GM12801 (cell line): ENCODE results near the gene APOO.

Experiments
- CTCF ChIP-seq: IDR thresholded peaks from one replicate; pipeline ENCODE4 v1.5.1; 2011; ENCODE audit warnings: control low read depth; ENCODE audit not compliant: insufficient read length; ENCODE audit errors: extremely low read depth

The APOO gene

GRCh38 chrX:23787745-23788118 lies 120.0 kb downstream of the APOO start:
- no peak for TF ChIP-seq CTCF

- no peak for TF ChIP-seq CTCF
These were observed 121.4 kb downstream of the APOO start for GRCh38 chrX:23786268-23786815.

DNA sequence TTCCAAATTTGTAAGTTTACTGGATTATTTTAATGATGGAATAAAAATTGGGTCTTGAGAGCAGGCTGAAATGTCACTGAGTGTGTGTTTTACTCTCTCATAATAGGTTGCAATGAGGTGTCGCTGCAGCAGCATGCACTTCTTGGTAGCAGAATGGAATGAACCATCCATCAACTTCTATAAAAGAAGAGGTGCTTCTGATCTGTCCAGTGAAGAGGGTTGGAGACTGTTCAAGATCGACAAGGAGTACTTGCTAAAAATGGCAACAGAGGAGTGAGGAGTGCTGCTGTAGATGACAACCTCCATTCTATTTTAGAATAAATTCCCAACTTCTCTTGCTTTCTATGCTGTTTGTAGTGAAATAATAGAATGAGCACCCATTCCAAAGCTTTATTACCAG lies 122.2 kb downstream of the APOO start:
- no peak for TF ChIP-seq CTCF

DNA sequence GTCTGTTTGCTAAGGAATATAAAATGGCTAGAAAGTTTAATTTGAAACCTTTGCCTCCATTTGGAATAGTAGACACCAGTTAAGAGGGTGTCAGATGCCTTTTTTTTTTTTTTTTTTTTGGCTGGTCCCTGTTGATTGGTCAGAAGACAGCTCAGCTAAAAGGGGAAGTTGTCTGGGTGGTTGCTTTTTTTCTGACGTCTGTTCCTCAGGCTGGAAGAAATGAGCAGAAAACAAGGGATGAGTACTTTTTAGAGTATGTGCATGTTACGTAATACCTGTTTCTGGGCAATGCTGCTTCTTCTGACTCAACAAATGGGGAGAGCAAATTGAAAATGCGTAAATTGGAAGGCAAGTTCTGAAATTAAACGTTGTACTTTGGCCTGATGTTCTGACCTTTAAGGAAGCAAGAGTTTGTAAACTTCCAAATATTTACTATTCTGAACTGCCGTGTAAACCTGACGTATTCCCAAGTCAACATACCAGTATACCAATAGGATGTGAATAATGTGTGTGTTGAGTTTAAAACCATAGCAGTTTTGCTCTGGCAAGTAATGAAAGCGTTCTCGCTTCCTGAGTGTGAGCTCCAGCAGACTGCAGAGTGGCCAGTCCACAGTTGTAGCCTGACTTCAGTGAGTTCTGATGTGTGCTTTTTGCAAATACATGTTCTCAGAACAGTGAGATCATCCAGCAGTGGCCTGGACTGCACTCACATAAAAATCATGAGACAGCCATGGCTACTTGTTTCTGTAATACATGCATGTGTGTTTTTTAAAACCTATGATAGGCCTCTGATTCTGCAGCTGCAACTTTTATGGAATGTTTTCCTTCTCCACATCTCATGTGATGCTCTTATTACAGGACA lies 123.0 kb downstream of the APOO start:
- no peak for TF ChIP-seq CTCF

- TF ChIP-seq CTCF: no peak
These were observed 123.9 kb downstream of the APOO start for GRCh38 chrX:23783589-23784469.
